HepG2 (cell line): ENCODE measurements around the gene TEX35. TPM values are rescaled to one million over a fixed set of nuclear protein-coding genes. Genes with fewer than 3 reads are reported as not detected.

Experiments used
- ATAC-seq: fragments of 200-7000 bp; cut with Tn5 transposase; 3 replicates; pipeline ENCODE4 v1.9.1; 2020; ENCODE audit warnings: mild to moderate bottlenecking, moderate library complexity
- BruUV-seq: library from RNA; stranded (reverse); fragments of 400-500 nt; replicated peaks from 2 replicates; lab custom pipeline; 2021; lab: Mats Ljungman, UMichigan
- CTCF ChIA-PET: fragments of 300-600 bp; formaldehyde crosslinking; extraction: SDS; loops from one replicate; lab custom pipeline; 2021; ENCODE audit warnings: low total read pairs, inconsistent platforms, low intra/inter-chr PET ratio; lab: Yijun Ruan, JAX
- POLR2A ChIA-PET: fragments of 350-600 bp; sonication (Branson Sonifier 250); formaldehyde crosslinking; loops from one replicate; lab custom pipeline; 2020; ENCODE audit warnings: antibody characterized with exemption, inconsistent platforms; lab: Yijun Ruan, JAX
- DNase-seq: peaks from one replicate; pipeline ENCODE4 v3.0.0-alpha.2; 2015; ENCODE audit warnings: low spot score
- FAIRE-seq: peaks from 3 replicates; lab custom pipeline; 2011; peaks lifted over from hg19 to GRCh38; lab: Jason Lieb, UNC
- H2AFZ ChIP-seq: one replicate; pipeline ENCODE4 v1.6.1; 2011; ENCODE audit warnings: low read length, inconsistent platforms
- H3K27ac ChIP-seq: fragments of 300-600 bp; 3 replicates; pipeline ENCODE4 v1.8.0; 2011; ENCODE audit warnings: mixed run types, mild to moderate bottlenecking, mixed read lengths, low read length, inconsistent platforms; ENCODE audit not compliant: insufficient read depth; ENCODE audit errors: extremely low read length
- H3K27me3 ChIP-seq, 2 experiments: fragments of 200-600 bp in 1 of 2; 2 replicates in 1 of 2; 3 replicates in 1 of 2; pipeline versions ENCODE4 v1.6.0 to v1.8.0; 2011; ENCODE audit warnings: low read length in 2 of 2, mild to moderate bottlenecking in 2 of 2, moderate library complexity in 2 of 2, inconsistent platforms in 1 of 2; ENCODE audit not compliant: insufficient read depth in 2 of 2, control insufficient read depth in 1 of 2
- H3K36me3 ChIP-seq, 2 experiments: fragments of 200-600 bp in 1 of 2; replicated peaks in 1 of 2; 2 replicates in 1 of 2; 3 replicates in 1 of 2; pipeline versions ENCODE4 v1.5.1 to v1.8.0; 2011; ENCODE audit warnings: low read length in 2 of 2, inconsistent platforms in 1 of 2; ENCODE audit not compliant: insufficient read depth in 2 of 2, control insufficient read depth in 1 of 2
- H3K4me1 ChIP-seq: 2 replicates; pipeline ENCODE4 v1.5.1; 2012; ENCODE audit warnings: low read length, inconsistent platforms; ENCODE audit not compliant: insufficient read depth
- H3K4me2 ChIP-seq: 2 replicates; pipeline ENCODE4 v1.6.0; 2011; ENCODE audit warnings: low read depth, low read length, inconsistent platforms
- H3K4me3 ChIP-seq, 3 experiments: fragments of 200-600 bp in 1 of 3; sonication (generic), shearing (Covaris generic) in 1 of 3; replicated peaks in 1 of 3; 2 replicates each; pipeline ENCODE4 v1.5.1; 2011 to 2016; ENCODE audit warnings: low read length in 3 of 3, inconsistent platforms in 2 of 3, low read depth in 2 of 3, mild to moderate bottlenecking in 2 of 3, control low read depth in 1 of 3, mixed read lengths in 1 of 3; ENCODE audit not compliant: insufficient read depth in 1 of 3
- H3K79me2 ChIP-seq: one replicate; pipeline ENCODE4 v1.6.1; 2011; ENCODE audit warnings: low read length, inconsistent platforms; ENCODE audit not compliant: insufficient read depth
- H3K9ac ChIP-seq: 2 replicates; pipeline ENCODE4 v1.6.0; 2011; ENCODE audit warnings: mild to moderate bottlenecking, low read depth, low read length, inconsistent platforms; ENCODE audit not compliant: insufficient read depth
- H3K9me3 ChIP-seq: 2 replicates; pipeline ENCODE4 v1.5.1; 2012; ENCODE audit warnings: mild to moderate bottlenecking, low read length
- H4K20me1 ChIP-seq: 2 replicates; pipeline ENCODE4 v1.6.0; 2011; ENCODE audit warnings: inconsistent platforms, mild to moderate bottlenecking, low read length, moderate library complexity; ENCODE audit not compliant: insufficient read depth
- MED1 ChIP-seq: sonication (generic); formaldehyde crosslinking; IDR thresholded peaks from 2 replicates; pipeline ENCODE4 v1.4.0; 2020; ENCODE audit warnings: missing genetic modification reagents
- PREB ChIP-seq: sonication (generic); formaldehyde crosslinking; IDR thresholded peaks from 2 replicates; pipeline ENCODE4 v1.4.0; 2020; ENCODE audit warnings: missing genetic modification reagents
- ZNF207 ChIP-seq: fragments of 450-650 bp; IDR thresholded peaks from 2 replicates; pipeline ENCODE4 v1.6.1; 2016; ENCODE audit warnings: antibody characterized with exemption, borderline replicate concordance
- ZNF605 ChIP-seq: sonication (generic); formaldehyde crosslinking; IDR thresholded peaks from 2 replicates; pipeline ENCODE4 v1.8.0; 2022; ENCODE audit warnings: mild to moderate bottlenecking, missing genetic modification reagents
- WGBS: methylation state at CpG from one replicate; pipeline ENCODE4 v1.1.6; 2017; ENCODE audit warnings: low lambda C conversion rate; 5-methylcytosine and 5-hydroxymethylcytosine counted together
- in situ Hi-C: cut with HindIII; loops from 2 replicates; pipeline ENCODE4 v1.10.0; 2017; ENCODE audit warnings: low pct_unique_long_range_greater_than_20kb; ENCODE audit not compliant: extremely low pct_ligation_motif_present
- intact Hi-C: fragments of 100-400 bp; cut with micrococcal nuclease; formaldehyde crosslinking; loops from one replicate; pipeline ENCODE4 v1.10.0; 2022; ENCODE audit not compliant: unreplicated experiment
- polyA plus RNA-seq, 8 experiments: library from polyadenylated mRNA; depleted of rRNA in 3 of 8; stranded (reverse) in 7 of 8; unstranded in 1 of 8; fragments of >200 nt; fragmentation: Illumina TruSeq in 4 of 8; extraction: Trizol in 4 of 8; gene quantifications; 2 replicates each; pipeline versions ENCODE4 v1.2.1 to v1.2.3, GENCODE V29; 2011 to 2016; ENCODE audit warnings: low read depth in 4 of 8, missing spikeins in 1 of 8, mixed read lengths in 1 of 8; ENCODE audit not compliant: insufficient read depth in 1 of 8
- total RNA-seq, 5 experiments: library from RNA; depleted of rRNA; stranded (reverse); fragments of >200 nt; fragmentation: Illumina TruSeq; extraction: Trizol; gene quantifications; 2 replicates each; pipeline ENCODE4 v1.2.3, GENCODE V29; 2016; ENCODE audit warnings: low read depth in 1 of 5
- TF ChIP-seq, protein P1 (sequence below): sonication (generic); formaldehyde crosslinking; IDR thresholded peaks from 2 replicates; pipeline ENCODE4 v1.4.0; 2020; ENCODE audit warnings: missing genetic modification reagents
- TF ChIP-seq, protein P2 (sequence below): sonication (generic); formaldehyde crosslinking; IDR thresholded peaks from 2 replicates; pipeline ENCODE4 v1.4.0; 2020; ENCODE audit warnings: missing genetic modification reagents

Gene TEX35
- total and polyA plus RNA-seq, 2 of the 13 experiments (the other 11 are each of a cell fraction or from before 2014, with no cell fraction given), result not detected

- H3K4me3 ChIP-seq, result no peak overlapping the region
- H4K20me1 ChIP-seq, result no peaks in the 10 kb centered on the region
- DNase-seq (no peak), FAIRE-seq (no peak), ATAC-seq (no peak)
- BruUV-seq, result no TSS peak
- H3K36me3 ChIP-seq, result no peaks in the 10 kb centered on the region
- peaks cover 7 to 51% of the 10 kb centered on the region in 2 experiments; a peak in 4 of 5 replicates for H3K27me3 ChIP-seq
- no peaks in the 10 kb centered on the region for H3K79me2 ChIP-seq
- no peak overlapping the region for H3K9ac ChIP-seq
- no peak overlapping the region for H3K27ac ChIP-seq
- 57% methylated on average over 7 of the region's 16 CpGs for WGBS
- no peak overlapping the region for H2AFZ ChIP-seq
- 0 out of 2 replicates have a peak, but pooled peaks cover under 1% of the 10 kb centered on the region for H3K4me1 ChIP-seq
- CTCF ChIA-PET, result no interaction called here
- intact Hi-C loops, result no loop called here
- in situ Hi-C loops, result no loop called here
- no peak overlapping the region for H3K4me2 ChIP-seq
- TF ChIP-seq ZNF605 (CRISPR knock-in tag) (no peak), ZNF207 (no peak), PREB (no peak), MED1 (CRISPR knock-in tag) (no peak)
- TF ChIP-seq, protein P1, sequence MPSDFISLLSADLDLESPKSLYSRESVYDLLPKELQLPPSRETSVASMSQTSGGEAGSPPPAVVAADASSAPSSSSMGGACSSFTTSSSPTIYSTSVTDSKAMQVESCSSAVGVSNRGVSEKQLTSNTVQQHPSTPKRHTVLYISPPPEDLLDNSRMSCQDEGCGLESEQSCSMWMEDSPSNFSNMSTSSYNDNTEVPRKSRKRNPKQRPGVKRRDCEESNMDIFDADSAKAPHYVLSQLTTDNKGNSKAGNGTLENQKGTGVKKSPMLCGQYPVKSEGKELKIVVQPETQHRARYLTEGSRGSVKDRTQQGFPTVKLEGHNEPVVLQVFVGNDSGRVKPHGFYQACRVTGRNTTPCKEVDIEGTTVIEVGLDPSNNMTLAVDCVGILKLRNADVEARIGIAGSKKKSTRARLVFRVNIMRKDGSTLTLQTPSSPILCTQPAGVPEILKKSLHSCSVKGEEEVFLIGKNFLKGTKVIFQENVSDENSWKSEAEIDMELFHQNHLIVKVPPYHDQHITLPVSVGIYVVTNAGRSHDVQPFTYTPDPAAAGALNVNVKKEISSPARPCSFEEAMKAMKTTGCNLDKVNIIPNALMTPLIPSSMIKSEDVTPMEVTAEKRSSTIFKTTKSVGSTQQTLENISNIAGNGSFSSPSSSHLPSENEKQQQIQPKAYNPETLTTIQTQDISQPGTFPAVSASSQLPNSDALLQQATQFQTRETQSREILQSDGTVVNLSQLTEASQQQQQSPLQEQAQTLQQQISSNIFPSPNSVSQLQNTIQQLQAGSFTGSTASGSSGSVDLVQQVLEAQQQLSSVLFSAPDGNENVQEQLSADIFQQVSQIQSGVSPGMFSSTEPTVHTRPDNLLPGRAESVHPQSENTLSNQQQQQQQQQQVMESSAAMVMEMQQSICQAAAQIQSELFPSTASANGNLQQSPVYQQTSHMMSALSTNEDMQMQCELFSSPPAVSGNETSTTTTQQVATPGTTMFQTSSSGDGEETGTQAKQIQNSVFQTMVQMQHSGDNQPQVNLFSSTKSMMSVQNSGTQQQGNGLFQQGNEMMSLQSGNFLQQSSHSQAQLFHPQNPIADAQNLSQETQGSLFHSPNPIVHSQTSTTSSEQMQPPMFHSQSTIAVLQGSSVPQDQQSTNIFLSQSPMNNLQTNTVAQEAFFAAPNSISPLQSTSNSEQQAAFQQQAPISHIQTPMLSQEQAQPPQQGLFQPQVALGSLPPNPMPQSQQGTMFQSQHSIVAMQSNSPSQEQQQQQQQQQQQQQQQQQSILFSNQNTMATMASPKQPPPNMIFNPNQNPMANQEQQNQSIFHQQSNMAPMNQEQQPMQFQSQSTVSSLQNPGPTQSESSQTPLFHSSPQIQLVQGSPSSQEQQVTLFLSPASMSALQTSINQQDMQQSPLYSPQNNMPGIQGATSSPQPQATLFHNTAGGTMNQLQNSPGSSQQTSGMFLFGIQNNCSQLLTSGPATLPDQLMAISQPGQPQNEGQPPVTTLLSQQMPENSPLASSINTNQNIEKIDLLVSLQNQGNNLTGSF (CRISPR knock-in tag), result no peak
- TF ChIP-seq, protein P2, sequence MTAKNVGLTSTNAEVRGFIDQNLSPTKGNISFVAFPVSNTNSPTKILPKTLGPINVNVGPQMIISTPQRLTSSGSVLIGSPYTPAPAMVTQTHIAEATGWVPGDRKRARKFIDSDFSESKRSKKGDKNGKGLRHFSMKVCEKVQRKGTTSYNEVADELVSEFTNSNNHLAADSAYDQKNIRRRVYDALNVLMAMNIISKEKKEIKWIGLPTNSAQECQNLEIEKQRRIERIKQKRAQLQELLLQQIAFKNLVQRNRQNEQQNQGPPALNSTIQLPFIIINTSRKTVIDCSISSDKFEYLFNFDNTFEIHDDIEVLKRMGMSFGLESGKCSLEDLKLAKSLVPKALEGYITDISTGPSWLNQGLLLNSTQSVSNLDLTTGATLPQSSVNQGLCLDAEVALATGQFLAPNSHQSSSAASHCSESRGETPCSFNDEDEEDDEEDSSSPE (CRISPR knock-in tag), result no peak
- POLR2A ChIA-PET, result no interaction called here
- no peaks in the 10 kb centered on the region for H3K9me3 ChIP-seq
These were observed 19.6 kb upstream of the TEX35 start for GRCh38 chr1:178493301-178493741.
